Measurements from ENCODE around the gene LRRTM4.

DNA sequence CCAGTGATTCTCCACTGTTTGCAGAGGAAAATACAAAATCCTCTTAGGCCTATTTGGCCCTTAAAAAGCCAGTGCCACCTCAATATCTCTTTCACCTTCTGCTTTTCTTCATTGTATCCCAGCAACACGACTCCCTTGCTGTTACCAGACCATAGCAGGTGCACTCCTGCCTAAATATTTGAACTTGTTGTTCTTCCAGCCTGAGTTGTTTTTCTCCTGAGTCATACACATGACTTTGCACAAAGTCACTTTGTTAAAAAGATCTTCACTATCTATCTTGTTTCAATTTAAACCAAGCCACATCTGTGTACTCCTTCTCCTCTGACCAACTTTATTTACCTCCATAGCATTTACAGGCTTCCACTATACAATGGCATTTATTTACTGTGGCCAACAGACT is 103.6 kb downstream of the LRRTM4 start:
- TF ChIP-seq, protein P1, sequence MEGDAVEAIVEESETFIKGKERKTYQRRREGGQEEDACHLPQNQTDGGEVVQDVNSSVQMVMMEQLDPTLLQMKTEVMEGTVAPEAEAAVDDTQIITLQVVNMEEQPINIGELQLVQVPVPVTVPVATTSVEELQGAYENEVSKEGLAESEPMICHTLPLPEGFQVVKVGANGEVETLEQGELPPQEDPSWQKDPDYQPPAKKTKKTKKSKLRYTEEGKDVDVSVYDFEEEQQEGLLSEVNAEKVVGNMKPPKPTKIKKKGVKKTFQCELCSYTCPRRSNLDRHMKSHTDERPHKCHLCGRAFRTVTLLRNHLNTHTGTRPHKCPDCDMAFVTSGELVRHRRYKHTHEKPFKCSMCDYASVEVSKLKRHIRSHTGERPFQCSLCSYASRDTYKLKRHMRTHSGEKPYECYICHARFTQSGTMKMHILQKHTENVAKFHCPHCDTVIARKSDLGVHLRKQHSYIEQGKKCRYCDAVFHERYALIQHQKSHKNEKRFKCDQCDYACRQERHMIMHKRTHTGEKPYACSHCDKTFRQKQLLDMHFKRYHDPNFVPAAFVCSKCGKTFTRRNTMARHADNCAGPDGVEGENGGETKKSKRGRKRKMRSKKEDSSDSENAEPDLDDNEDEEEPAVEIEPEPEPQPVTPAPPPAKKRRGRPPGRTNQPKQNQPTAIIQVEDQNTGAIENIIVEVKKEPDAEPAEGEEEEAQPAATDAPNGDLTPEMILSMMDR (IDR thresholded peaks at IDR 0.05; ENCODE audit: poor library complexity) = no peak
- TF ChIP-seq EZH2 (IDR thresholded peaks at IDR 0.05; ENCODE audit: borderline replicate concordance) = no peak
- TF ChIP-seq EZH2phosphoT487 (IDR thresholded peaks at IDR 0.05; ENCODE audit: low read depth, severe bottlenecking, unreplicated experiment) = no peak

Measured in hepatocyte (in vitro differentiated cells).